ENCODE data around the gene KRTAP5-10.

- no peak for TF ChIP-seq MAX (IDR thresholded peaks at IDR 0.05; ENCODE audit: low read depth, low read length)
- no peak for TF ChIP-seq CTCF (IDR thresholded peaks at IDR 0.05; ENCODE audit: low read depth, low read length)
- no peak for TF ChIP-seq MYC (IDR thresholded peaks at IDR 0.05; ENCODE audit: low read depth, low read length)
Observed at GRCh38 chr11:71535825-71536224, 29.5 kb upstream of the KRTAP5-10 start.

All from NB4 (cell line).